Fibroblast of lung (primary cell): Measurements from ENCODE around the gene ZNF112.

Source experiments
- EZH2 ChIP-seq: IDR thresholded peaks from 2 replicates; pipeline ENCODE4 v1.5.1; 2012; ENCODE audit warnings: low read length, control low read depth, mild to moderate bottlenecking; ENCODE audit errors: missing control alignments
- TF ChIP-seq, protein P1 (sequence below), 2 donors: IDR thresholded peaks in 1 of 2; conservative IDR thresholded peaks in 1 of 2; 1 replicate in 1 of 2; 2 replicates in 1 of 2; pipeline ENCODE4 v1.5.1; 2011 to 2012; ENCODE audit warnings: low read length in 2 of 2, control low read depth in 1 of 2, inconsistent platforms in 1 of 2, low read depth in 1 of 2, mild to moderate bottlenecking in 1 of 2

DNA sequence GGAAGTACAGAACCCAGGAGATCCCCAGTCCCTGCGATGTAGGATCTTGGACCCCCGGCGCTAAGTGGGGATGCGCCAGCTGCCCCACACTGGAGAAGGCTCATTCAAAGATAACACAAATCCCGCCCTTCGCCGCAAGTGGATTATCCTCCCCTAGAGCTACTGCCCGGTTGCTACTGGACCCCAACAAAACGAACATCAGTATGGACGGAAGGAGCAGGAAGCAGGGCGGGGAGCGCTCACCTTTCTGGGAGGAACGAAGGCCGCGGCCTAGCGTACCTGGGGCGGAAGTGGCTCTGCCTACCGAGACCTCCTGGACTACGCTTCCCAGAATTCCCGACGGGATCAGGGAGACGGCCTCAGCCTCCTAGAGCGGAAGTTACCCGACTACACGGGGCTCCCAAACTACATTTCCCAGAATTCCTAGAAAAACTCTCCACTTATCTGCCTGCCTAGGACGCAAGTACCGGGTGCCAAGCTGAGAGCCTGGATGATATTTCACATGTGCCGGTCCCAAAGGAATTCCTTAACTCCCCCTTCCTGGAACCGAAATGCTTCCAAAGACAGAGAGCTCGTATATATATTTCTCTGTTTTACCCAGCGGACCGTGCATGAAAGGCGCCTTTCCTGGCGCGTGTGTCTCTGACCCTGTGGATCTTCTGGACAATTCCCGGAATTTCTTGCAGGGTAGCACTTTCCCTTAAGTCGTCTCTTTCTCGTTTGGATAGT lies at the start of gene ZNF112:
- TF ChIP-seq, protein P1, sequence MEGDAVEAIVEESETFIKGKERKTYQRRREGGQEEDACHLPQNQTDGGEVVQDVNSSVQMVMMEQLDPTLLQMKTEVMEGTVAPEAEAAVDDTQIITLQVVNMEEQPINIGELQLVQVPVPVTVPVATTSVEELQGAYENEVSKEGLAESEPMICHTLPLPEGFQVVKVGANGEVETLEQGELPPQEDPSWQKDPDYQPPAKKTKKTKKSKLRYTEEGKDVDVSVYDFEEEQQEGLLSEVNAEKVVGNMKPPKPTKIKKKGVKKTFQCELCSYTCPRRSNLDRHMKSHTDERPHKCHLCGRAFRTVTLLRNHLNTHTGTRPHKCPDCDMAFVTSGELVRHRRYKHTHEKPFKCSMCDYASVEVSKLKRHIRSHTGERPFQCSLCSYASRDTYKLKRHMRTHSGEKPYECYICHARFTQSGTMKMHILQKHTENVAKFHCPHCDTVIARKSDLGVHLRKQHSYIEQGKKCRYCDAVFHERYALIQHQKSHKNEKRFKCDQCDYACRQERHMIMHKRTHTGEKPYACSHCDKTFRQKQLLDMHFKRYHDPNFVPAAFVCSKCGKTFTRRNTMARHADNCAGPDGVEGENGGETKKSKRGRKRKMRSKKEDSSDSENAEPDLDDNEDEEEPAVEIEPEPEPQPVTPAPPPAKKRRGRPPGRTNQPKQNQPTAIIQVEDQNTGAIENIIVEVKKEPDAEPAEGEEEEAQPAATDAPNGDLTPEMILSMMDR (conservative IDR thresholded peaks at IDR 0.05 in 1 of 2, IDR thresholded peaks at IDR 0.05 in 1 of 2; ENCODE audit: low read depth in 1 of 2, low read length in 2 of 2): no peak
- no peak for TF ChIP-seq EZH2
